ENCODE measurements around the gene SLC1A6.

- no peak for TF ChIP-seq EZH2 (IDR thresholded peaks at IDR 0.05; ENCODE audit: borderline replicate concordance, insufficient read depth, low read length, poor library complexity, severe bottlenecking)
- peak; percentile 38 for TF ChIP-seq CTCF (IDR thresholded peaks at IDR 0.05; ENCODE audit: poor library complexity, severe bottlenecking)
- TF ChIP-seq RAD21 (conservative IDR thresholded peaks at IDR 0.05): no peak
Measured at GRCh38 chr19:15010501-15011300, 31.0 kb upstream of the SLC1A6 start.

Data from neural cell (in vitro differentiated cells).